ENCODE measurements around the gene HOXD12.

Gene HOXD12

GRCh38 chr2:176140513-176141317 is 41.1 kb downstream of the HOXD12 start:
- in situ Hi-C loops (cut with MboI; ENCODE audit: low sequenced_read_pairs): loop anchor here (25.0 kb wide), 2 partner anchors 522 to 997 kb away; no protein-coding TSS in a partner anchor

GRCh38 chr2:176142281-176142680 is 42.7 kb downstream of the HOXD12 start:
- in situ Hi-C loops (cut with MboI; ENCODE audit: low sequenced_read_pairs): loop anchor here (25.0 kb wide), 2 partner anchors 520 to 995 kb away; no protein-coding TSS in a partner anchor

DNA sequence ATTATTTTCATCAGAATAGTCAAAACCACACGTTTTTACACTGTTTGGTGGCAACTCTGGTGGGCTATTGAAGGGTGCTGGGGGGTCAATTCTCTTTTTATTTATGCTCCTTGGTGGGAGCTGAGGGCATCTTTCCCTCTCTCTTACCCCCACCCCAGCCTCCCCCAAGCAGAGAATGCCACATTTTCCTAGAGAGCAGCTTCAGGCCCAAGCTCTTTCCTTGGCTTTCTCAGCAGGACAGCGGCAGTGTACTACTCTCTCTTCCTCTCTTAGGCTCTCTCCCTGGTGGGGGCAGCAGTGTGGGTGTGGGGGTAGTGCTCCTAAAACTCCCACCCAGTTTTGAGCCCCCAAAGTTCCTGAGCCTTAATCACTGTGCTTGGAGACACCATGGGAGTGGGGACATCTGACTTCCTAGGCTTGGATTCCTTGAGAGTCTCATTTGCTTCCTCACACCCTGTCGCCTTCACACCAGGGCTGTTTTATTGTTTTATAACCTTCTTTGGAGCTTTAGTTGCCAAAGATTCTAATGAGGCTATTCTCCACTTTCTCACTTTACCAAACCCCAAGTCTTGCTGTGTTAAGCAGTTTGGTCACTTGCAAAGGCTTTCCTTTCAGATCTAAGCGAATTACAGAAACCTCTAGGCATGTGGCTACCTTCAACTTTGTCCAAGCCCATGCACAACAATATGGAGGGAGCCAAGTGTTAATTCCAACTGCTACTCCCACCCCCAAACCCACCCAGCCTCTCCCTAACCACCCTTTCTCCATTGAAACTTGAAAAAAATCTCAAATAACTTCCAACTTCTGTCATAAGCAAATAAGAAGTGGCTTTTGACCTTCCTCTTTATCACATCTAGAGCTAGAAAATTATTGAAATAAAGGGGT is 45.7 kb downstream of the HOXD12 start:
- in situ Hi-C loops (cut with MboI; ENCODE audit: low sequenced_read_pairs): loop anchor here (25.0 kb wide), 2 partner anchors 517 to 992 kb away; no protein-coding TSS in a partner anchor

GRCh38 chr2:176146101-176146500 is 46.5 kb downstream of the HOXD12 start:
- in situ Hi-C loops (cut with MboI; ENCODE audit: low sequenced_read_pairs): loop anchor here (25.0 kb wide), 2 partner anchors 516 to 991 kb away; no protein-coding TSS in a partner anchor

DNA sequence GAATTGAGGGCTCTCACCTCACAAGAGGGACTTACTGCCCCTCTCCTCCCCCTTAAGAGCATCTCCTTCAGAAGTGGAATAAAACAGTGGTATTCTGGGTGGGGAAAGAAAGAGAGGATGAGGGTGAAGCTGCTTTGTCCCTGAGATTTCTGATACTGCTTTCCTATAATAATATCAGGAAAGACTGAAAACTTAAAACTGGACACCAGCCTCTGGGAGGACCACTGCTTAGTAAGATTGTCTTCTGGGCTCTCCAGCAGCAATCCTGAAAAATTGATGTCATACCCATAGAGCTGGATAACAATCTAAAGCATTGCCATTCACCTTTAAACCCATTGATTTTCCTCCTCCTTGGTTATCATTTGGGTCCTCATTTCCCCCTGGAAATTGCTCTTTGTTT is 47.0 kb downstream of the HOXD12 start:
- in situ Hi-C loops (cut with MboI; ENCODE audit: low sequenced_read_pairs): loop anchor here (25.0 kb wide), 2 partner anchors 516 to 991 kb away; no protein-coding TSS in a partner anchor

GRCh38 chr2:176147210-176147799 is 47.7 kb downstream of the HOXD12 start:
- in situ Hi-C loops (cut with MboI; ENCODE audit: low sequenced_read_pairs): loop anchor here (25.0 kb wide), 2 partner anchors 515 to 990 kb away; no protein-coding TSS in a partner anchor

DNA sequence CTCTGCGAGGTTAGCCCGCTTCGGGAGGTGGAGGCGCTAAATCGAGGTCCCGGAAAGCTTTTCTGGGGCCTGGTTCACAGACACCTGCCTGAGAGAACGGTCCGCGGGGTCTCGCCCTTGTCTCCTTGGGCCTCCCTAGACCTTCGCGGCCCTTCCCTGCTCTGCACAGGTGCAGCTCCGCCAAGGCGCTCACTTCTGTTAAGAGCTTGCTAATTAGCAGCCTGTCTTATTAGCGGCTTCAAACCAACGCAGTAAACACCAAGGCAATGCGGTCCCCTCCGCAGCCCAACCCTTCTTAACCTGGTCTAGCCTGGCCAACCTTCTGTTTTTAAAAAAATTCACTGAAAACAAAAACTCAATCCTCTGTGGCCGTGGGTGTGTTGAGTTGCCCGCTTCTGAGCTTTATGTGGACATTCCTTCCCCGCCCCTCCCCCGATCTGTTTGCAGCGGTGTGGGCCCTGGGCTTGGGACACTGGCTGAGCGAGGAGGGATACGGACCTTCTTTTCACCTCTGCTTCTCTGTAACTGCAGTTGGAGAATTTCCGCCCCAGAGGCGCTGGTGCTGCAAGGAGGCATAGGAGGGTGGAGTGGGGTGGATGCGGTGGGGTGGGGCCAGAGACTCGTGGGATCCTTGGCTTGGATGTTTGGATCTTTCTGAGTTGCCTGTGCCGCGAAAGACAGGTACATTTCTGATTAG is 48.4 kb downstream of the HOXD12 start:
- in situ Hi-C loops (cut with MboI; ENCODE audit: low sequenced_read_pairs): loop anchor here (25.0 kb wide), 2 partner anchors 514 to 989 kb away; no protein-coding TSS in a partner anchor

GRCh38 chr2:176148751-176149421 is 49.3 kb downstream of the HOXD12 start:
- in situ Hi-C loops (cut with MboI; ENCODE audit: low sequenced_read_pairs): loop anchor here (25.0 kb wide), 2 partner anchors 513 to 988 kb away; no protein-coding TSS in a partner anchor

DNA sequence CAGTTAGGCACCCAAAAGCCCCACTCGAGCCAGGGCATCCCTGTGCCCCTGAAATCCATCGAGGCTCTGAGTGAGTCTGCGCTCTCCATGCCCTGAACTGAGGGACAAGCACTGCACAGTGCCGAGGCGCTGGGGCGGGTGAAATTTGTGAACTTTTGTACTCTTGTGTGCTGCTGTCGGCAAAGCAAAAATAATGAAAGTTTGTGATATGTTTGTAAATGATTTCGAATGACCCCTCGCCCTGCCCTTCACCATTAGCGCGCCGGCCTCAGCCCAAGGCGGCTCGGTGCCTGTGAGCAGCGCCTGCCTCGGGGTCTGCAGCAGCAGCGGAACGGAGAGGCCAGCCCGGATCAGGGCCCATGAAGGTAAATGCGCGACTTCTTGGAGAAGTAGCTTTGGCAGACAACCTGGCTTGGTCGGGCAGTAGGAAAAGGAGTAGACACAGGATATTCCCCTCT is 49.9 kb downstream of the HOXD12 start:
- in situ Hi-C loops (cut with MboI; ENCODE audit: low sequenced_read_pairs): loop anchor here (25.0 kb wide), 2 partner anchors 513 to 988 kb away; no protein-coding TSS in a partner anchor

GRCh38 chr2:176149939-176150583 is 50.5 kb downstream of the HOXD12 start:
- in situ Hi-C loops (cut with MboI; ENCODE audit: low sequenced_read_pairs): loop anchor here (25.0 kb wide), 2 partner anchors 512 to 987 kb away; no protein-coding TSS in a partner anchor

DNA sequence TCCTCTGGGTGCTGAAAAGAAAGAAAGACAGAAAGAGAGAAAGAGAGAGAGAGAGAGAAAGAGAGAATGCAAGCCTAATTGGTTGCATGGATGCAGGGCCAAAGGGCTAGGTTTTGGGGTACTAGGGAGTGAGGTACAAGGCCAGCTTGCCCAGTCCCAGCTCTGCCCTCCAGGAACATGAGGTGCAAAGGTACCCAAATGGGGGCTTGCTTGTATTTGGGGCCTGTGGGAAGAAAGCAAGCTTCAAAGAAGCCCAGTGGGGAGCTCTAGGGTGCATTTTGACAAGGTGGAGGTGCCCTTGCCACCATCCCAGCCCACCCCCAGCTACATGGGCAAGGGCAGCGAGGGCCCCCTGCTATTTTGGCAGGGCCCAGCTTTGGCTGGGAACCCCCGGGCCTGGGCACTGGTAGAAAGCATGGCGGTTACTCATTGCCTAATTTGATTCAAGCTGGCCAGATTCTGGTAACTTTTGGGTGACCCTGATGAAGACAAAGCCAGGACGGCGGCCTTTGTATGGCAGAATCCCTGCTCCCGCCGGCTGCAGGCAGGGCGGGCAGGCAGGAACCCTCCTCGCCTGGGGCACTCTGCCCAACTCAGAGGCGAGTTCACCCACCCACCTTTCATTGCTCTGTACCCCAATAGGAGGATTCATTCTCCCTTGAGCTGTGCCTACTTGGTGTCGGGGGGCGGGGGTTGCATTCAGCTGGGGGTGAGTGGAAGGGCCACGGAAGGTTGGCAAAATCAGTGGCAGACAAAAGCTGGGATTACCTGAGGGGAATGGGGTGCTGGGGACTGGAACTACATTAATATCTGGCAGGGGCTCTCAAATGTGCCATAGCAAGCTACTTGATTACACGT is 51.2 kb downstream of the HOXD12 start:
- in situ Hi-C loops (cut with MboI; ENCODE audit: low sequenced_read_pairs): no loop called here

GRCh38 chr2:176151442-176152287 is 52.1 kb downstream of the HOXD12 start, which contains the start of gene HOXD4:
HOXD4 (plus strand) TSS chr2:176151550; CDS start chr2:176151634, 84 bp downstream.
- in situ Hi-C loops (cut with MboI; ENCODE audit: low sequenced_read_pairs): no loop called here
